Colonic mucosa (tissue), 4 donors: ENCODE results near the gene HTRA2. TPM values are rescaled to one million over a fixed set of nuclear protein-coding genes. Genes with fewer than 3 reads are reported as not detected.

Source experiments
- DNase-seq: peaks from one replicate; pipeline ENCODE4 v3.0.0-alpha.2; 2020
- H3K27ac ChIP-seq: fragments of 200-600 bp; one replicate; pipeline ENCODE4 v1.8.0; 2021
- H3K27me3 ChIP-seq: fragments of 200-600 bp; one replicate; pipeline ENCODE4 v1.8.0; 2021
- H3K36me3 ChIP-seq: fragments of 200-600 bp; one replicate; pipeline ENCODE4 v1.8.0; 2021
- H3K4me1 ChIP-seq: fragments of 200-600 bp; one replicate; pipeline ENCODE4 v1.8.0; 2021; ENCODE audit warnings: mild to moderate bottlenecking
- H3K4me3 ChIP-seq: fragments of 200-600 bp; one replicate; pipeline ENCODE4 v1.8.0; 2021
- H3K9ac ChIP-seq, 2 donors: one replicate each; pipeline ENCODE4 v1.7.0; 2013; ENCODE audit warnings: control low read depth in 2 of 2, low read depth in 2 of 2, low read length in 2 of 2
- H3K9me3 ChIP-seq: fragments of 200-600 bp; one replicate; pipeline ENCODE4 v1.8.0; 2021
- intact Hi-C: fragments of 100-400 bp; cut with DNase I; formaldehyde crosslinking; loops from one replicate; pipeline ENCODE4 v1.14.1; 2022
- total RNA-seq, 2 donors: library from RNA; stranded (reverse); fragmentation: NEBNext Ultra II Directional in 1 of 2; extraction: Animal tissue kit (Norgen Biotek cat#: 25700) in 1 of 2; gene quantifications; one replicate each; pipeline ENCODE4 v1.2.1, GENCODE V29; 2021
- TF ChIP-seq, protein P1 (sequence below): fragments of 200-600 bp; IDR thresholded peaks from one replicate; pipeline ENCODE4 v1.8.0; 2022; ENCODE audit warnings: antibody characterized with exemption, mild to moderate bottlenecking
- donor health status: healthy.
- donor health status: DM: no; HTN: no; CAD: no.
- donor health status: DM: no; HTN: no; CAD: no.

HTRA2 gene
- total RNA-seq, 2 donors from 2014 or later = 26.3 to 41.5 TPM

DNA sequence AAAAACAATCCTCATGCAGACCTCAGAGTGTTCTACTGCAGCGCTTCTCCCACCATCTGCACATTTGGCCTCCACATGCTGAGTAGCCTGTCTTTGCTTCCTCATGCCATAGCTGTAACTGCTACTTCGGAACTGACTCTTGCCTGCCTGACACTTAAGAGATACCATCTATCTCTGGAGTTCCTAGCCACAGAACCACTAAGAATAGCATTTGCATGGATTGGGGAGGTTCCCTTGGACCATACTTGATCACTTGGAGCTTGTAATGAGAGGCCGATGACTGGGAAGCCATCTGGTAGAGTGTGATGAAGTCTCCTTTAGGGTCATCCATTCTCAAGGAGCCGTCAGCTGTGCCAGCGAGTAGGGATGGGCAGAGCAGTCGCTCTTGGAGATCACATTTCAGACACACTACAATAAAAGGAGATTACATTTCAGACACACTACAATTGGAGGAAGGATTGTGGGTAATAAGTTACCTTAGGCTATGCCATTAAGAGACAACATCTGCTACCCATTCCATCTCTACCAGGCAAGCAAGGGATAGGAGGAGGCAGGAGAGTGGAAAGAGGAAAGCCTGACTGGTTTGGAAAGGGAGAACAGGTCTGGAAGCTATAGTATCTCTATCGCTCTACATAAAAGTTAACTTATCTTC lies 46.6 kb downstream of the HTRA2 start:
- Histone ChIP-seq H3K4me1 (no peaks in the 10 kb centered on the region), H3K4me3 (no peak overlapping the region), H3K9ac (no peak overlapping the region), H3K36me3 (no peaks in the 10 kb centered on the region), H3K27ac (no peak overlapping the region), H3K9me3 (no peaks in the 10 kb centered on the region), H3K27me3 (no peaks in the 10 kb centered on the region)
- DNase-seq = no peak
- TF ChIP-seq, protein P1, sequence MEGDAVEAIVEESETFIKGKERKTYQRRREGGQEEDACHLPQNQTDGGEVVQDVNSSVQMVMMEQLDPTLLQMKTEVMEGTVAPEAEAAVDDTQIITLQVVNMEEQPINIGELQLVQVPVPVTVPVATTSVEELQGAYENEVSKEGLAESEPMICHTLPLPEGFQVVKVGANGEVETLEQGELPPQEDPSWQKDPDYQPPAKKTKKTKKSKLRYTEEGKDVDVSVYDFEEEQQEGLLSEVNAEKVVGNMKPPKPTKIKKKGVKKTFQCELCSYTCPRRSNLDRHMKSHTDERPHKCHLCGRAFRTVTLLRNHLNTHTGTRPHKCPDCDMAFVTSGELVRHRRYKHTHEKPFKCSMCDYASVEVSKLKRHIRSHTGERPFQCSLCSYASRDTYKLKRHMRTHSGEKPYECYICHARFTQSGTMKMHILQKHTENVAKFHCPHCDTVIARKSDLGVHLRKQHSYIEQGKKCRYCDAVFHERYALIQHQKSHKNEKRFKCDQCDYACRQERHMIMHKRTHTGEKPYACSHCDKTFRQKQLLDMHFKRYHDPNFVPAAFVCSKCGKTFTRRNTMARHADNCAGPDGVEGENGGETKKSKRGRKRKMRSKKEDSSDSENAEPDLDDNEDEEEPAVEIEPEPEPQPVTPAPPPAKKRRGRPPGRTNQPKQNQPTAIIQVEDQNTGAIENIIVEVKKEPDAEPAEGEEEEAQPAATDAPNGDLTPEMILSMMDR = no peak
- intact Hi-C loops = no loop called here

DNA sequence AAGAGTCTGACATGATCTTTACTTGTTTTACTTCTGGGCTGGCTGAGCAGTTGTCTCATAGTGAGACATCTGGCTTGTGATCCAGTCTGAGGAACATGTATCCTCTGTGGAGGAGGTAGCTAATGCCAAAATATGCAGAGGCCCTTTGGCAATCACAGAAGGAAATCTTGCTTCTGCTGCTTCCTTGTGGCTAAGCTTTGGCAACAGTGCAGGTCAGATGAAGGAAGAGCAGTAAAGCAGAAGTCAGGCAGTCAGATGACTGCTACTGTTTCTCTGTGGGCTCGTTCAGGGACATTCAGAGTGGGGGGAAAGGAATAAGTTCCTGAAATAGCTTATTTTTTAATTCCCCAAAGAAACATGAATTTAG lies 47.1 kb downstream of the HTRA2 start:
- H3K4me1 ChIP-seq = no peaks in the 10 kb centered on the region
- H3K9me3 ChIP-seq = no peaks in the 10 kb centered on the region
- intact Hi-C loops = no loop called here
- TF ChIP-seq, protein P1 = no peak
- H3K27ac ChIP-seq = no peak overlapping the region
- H3K9ac ChIP-seq = no peak overlapping the region
- no peak for DNase-seq
- no peaks in the 10 kb centered on the region for H3K36me3 ChIP-seq
- H3K4me3 ChIP-seq = no peak overlapping the region
- no peaks in the 10 kb centered on the region for H3K27me3 ChIP-seq

GRCh38 chr2:74577448-74577847 lies 47.7 kb downstream of the HTRA2 start:
- H3K27me3 ChIP-seq = no peaks in the 10 kb centered on the region
- no peaks in the 10 kb centered on the region for H3K9me3 ChIP-seq
- TF ChIP-seq, protein P1 = no peak
- no peaks in the 10 kb centered on the region for H3K36me3 ChIP-seq
- H3K4me3 ChIP-seq = no peak overlapping the region
- intact Hi-C loops = no loop called here
- H3K27ac ChIP-seq = no peak overlapping the region
- H3K9ac ChIP-seq = no peak overlapping the region
- no peaks in the 10 kb centered on the region for H3K4me1 ChIP-seq
- no peak for DNase-seq

DNA sequence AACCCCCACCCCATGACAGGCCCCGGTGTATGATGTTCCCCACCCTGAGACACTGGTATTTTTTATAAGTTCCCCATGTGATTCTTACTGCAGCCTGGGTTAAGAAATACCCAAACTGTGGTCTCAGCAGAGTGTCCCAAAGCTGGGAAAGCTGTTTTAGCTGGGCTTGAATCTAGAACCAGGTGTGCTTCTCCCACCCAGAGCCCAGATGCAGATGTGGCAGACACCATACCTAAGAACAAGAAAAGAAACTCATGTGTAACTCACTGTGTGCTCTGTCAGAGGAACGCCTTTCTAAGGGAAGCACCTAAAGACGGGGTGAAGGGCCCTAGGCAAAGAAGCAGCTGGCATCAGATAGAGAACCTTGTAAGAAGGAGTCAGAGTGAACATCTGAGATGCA lies 48.7 kb downstream of the HTRA2 start:
- DNase-seq = no peak

GRCh38 chr2:74581463-74581862 lies 51.7 kb downstream of the HTRA2 start:
- no peak for DNase-seq
- TF ChIP-seq, protein P1 = no peak
- Histone ChIP-seq H3K36me3 (no peaks in the 10 kb centered on the region), H3K9ac (no peak overlapping the region), H3K4me1 (no peaks in the 10 kb centered on the region), H3K9me3 (no peaks in the 10 kb centered on the region), H3K27me3 (no peaks in the 10 kb centered on the region), H3K4me3 (no peak overlapping the region), H3K27ac (no peak overlapping the region)
- intact Hi-C loops = no loop called here

More for the DNA sequence above, 48.7 kb downstream of the HTRA2 start:
- H3K27me3 ChIP-seq = no peaks in the 10 kb centered on the region
- no peaks in the 10 kb centered on the region for H3K36me3 ChIP-seq
- no peak overlapping the region for H3K4me3 ChIP-seq
- peak overlapping the region in 1 of 2 donors; percentile 8 for H3K9ac ChIP-seq
- intact Hi-C loops = no loop called here
- TF ChIP-seq, protein P1 = no peak
- no peaks in the 10 kb centered on the region for H3K4me1 ChIP-seq
- no peak overlapping the region for H3K27ac ChIP-seq
- no peaks in the 10 kb centered on the region for H3K9me3 ChIP-seq
